IMR-90 (cell line): Measurements from ENCODE around the gene GOLT1B. TPM values are rescaled to one million over a fixed set of nuclear protein-coding genes. Genes with fewer than 3 reads are reported as not detected.

Source experiments
- ATAC-seq: fragments of 200-7000 bp; cut with Tn5 transposase; 2 replicates; pipeline ENCODE4 v1.9.1; 2020; ENCODE audit warnings: low read depth, mild to moderate bottlenecking, moderate library complexity
- BruUV-seq: library from RNA; stranded (reverse); fragments of 400-500 nt; replicated peaks from 2 replicates; lab custom pipeline; 2021; lab: Mats Ljungman, UMichigan
- CTCF ChIA-PET: fragments of 300-600 bp; formaldehyde crosslinking; extraction: SDS; loops from one replicate; lab custom pipeline; 2021; ENCODE audit warnings: antibody characterized with exemption; lab: Yijun Ruan, JAX
- POLR2A ChIA-PET: fragments of 300-600 bp; sonication (Branson Sonifier 250); formaldehyde crosslinking; loops from one replicate; lab custom pipeline; 2022; ENCODE audit warnings: antibody characterized with exemption; ENCODE audit not compliant: unreplicated experiment; lab: Charles Lee
- DNase-seq: peaks from one replicate; pipeline ENCODE4 v3.0.0; 2013
- H2AFZ ChIP-seq: replicated peaks from 2 replicates; pipeline ENCODE3; 2013; ENCODE audit warnings: low read length, mild to moderate bottlenecking; ENCODE audit not compliant: poor library complexity
- H2AK5ac ChIP-seq: 2 replicates; pipeline ENCODE4 v1.6.1; 2013; ENCODE audit warnings: low read depth, low read length, inconsistent platforms
- H2AK9ac ChIP-seq: replicated peaks from 2 replicates; pipeline ENCODE3; 2013; ENCODE audit warnings: mild to moderate bottlenecking, low read depth, low read length, moderate library complexity; ENCODE audit not compliant: poor library complexity
- H2BK120ac ChIP-seq: 2 replicates; pipeline ENCODE4 v1.6.1; 2013; ENCODE audit warnings: low read depth, low read length, inconsistent platforms
- H2BK15ac ChIP-seq: 3 replicates; pipeline ENCODE4 v1.6.1; 2013; ENCODE audit warnings: low read depth, low read length, inconsistent platforms
- H2BK20ac ChIP-seq: 2 replicates; pipeline ENCODE4 v1.6.1; 2013; ENCODE audit warnings: low read depth, mild to moderate bottlenecking, inconsistent platforms, low read length, moderate library complexity
- H2BK5ac ChIP-seq: 2 replicates; pipeline ENCODE4 v1.6.1; 2013; ENCODE audit warnings: mild to moderate bottlenecking, low read depth, low read length, inconsistent platforms; ENCODE audit not compliant: poor library complexity, severe bottlenecking
- H3K14ac ChIP-seq: replicated peaks from 2 replicates; pipeline ENCODE4 v1.6.1; 2013; ENCODE audit warnings: low read depth, low read length, inconsistent platforms
- H3K18ac ChIP-seq: 2 replicates; pipeline ENCODE4 v1.6.1; 2013; ENCODE audit warnings: low read depth, low read length, control low read depth
- H3K23ac ChIP-seq: 2 replicates; pipeline ENCODE4 v1.6.1; 2013; ENCODE audit warnings: low read depth, low read length, inconsistent platforms
- H3K27ac ChIP-seq: 2 replicates; pipeline ENCODE4 v1.5.1; 2013; ENCODE audit warnings: mild to moderate bottlenecking, control low read depth, low read length; ENCODE audit not compliant: insufficient read depth
- H3K27me3 ChIP-seq: 2 replicates; pipeline ENCODE4 v1.6.1; 2013; ENCODE audit warnings: low read length; ENCODE audit not compliant: control insufficient read depth, insufficient read depth
- H3K36me3 ChIP-seq: 2 replicates; pipeline ENCODE4 v1.6.1; 2013; ENCODE audit warnings: low read length, mixed read lengths; ENCODE audit not compliant: control insufficient read depth, insufficient read depth
- H3K4ac ChIP-seq: 2 replicates; pipeline ENCODE4 v1.6.1; 2013; ENCODE audit warnings: low read depth, low read length, inconsistent platforms
- H3K4me1 ChIP-seq: 2 replicates; pipeline ENCODE4 v1.6.1; 2013; ENCODE audit warnings: low read length, mixed read lengths; ENCODE audit not compliant: control insufficient read depth, insufficient read depth
- H3K4me2 ChIP-seq: 2 replicates; pipeline ENCODE4 v1.6.1; 2013; ENCODE audit warnings: low read depth, mild to moderate bottlenecking, control low read depth, low read length, moderate library complexity
- H3K4me3 ChIP-seq: 2 replicates; pipeline ENCODE4 v1.5.1; 2013; ENCODE audit warnings: low read depth, mild to moderate bottlenecking, control low read depth, low read length, moderate library complexity; ENCODE audit not compliant: insufficient read depth
- H3K56ac ChIP-seq: 2 replicates; pipeline ENCODE4 v1.6.1; 2013; ENCODE audit warnings: low read length, inconsistent platforms; ENCODE audit not compliant: insufficient read depth; ENCODE audit errors: extremely low read depth
- H3K79me1 ChIP-seq, 2 experiments: 2 replicates each; pipeline ENCODE4 v1.6.1; 2013; ENCODE audit warnings: low read length in 2 of 2, inconsistent platforms in 1 of 2, low read depth in 1 of 2
- H3K9ac ChIP-seq: 2 replicates; pipeline ENCODE4 v1.6.1; 2013; ENCODE audit warnings: low read depth, low read length, control low read depth
- H3K9me1 ChIP-seq: 2 replicates; pipeline ENCODE4 v1.6.1; 2013; ENCODE audit warnings: low read length, inconsistent platforms; ENCODE audit not compliant: insufficient read depth
- H3K9me3 ChIP-seq: 2 replicates; pipeline ENCODE4 v1.6.1; 2013; ENCODE audit warnings: low read length; ENCODE audit not compliant: control insufficient read depth, insufficient read depth
- H4K20me1 ChIP-seq: 2 replicates; pipeline ENCODE4 v1.6.1; 2013; ENCODE audit warnings: low read length, inconsistent platforms; ENCODE audit not compliant: insufficient read depth
- H4K5ac ChIP-seq: 2 replicates; pipeline ENCODE4 v1.6.1; 2013; ENCODE audit warnings: mild to moderate bottlenecking, low read depth, low read length, control low read depth
- H4K8ac ChIP-seq, 2 experiments: 2 replicates each; pipeline ENCODE4 v1.6.1; 2013; ENCODE audit warnings: low read depth in 2 of 2, low read length in 2 of 2, control low read depth in 1 of 2, inconsistent platforms in 1 of 2
- H4K91ac ChIP-seq: 2 replicates; pipeline ENCODE4 v1.6.1; 2013; ENCODE audit warnings: low read depth, low read length, inconsistent platforms; ENCODE audit not compliant: insufficient read depth
- BHLHE40 ChIP-seq: fragments of 150-350 bp; IDR thresholded peaks from 2 replicates; pipeline ENCODE4 v1.6.1; 2016; ENCODE audit warnings: mild to moderate bottlenecking, low read depth, low read length
- CEBPB ChIP-seq: IDR thresholded peaks from 2 replicates; pipeline ENCODE4 v1.6.1; 2012; ENCODE audit warnings: low read depth, low read length, improper control_type of control experiment
- FOS ChIP-seq: fragments of 150-350 bp; IDR thresholded peaks from 2 replicates; pipeline ENCODE4 v1.6.1; 2016; ENCODE audit warnings: low read depth, low read length
- MAFK ChIP-seq: IDR thresholded peaks from 2 replicates; pipeline ENCODE4 v1.6.1; 2012; ENCODE audit warnings: low read depth, low read length, improper control_type of control experiment
- MAZ ChIP-seq: IDR thresholded peaks from 2 replicates; pipeline ENCODE4 v1.6.1; 2012; ENCODE audit warnings: low read depth, mild to moderate bottlenecking, low read length, improper control_type of control experiment, moderate library complexity, borderline replicate concordance
- MXI1 ChIP-seq: IDR thresholded peaks from 2 replicates; pipeline ENCODE4 v1.6.1; 2012; ENCODE audit warnings: low read depth, mild to moderate bottlenecking, low read length, moderate library complexity, borderline replicate concordance
- NFE2L2 ChIP-seq: fragments of 150-350 bp; IDR thresholded peaks from 2 replicates; pipeline ENCODE4 v1.6.1; 2016; ENCODE audit warnings: low read depth, mild to moderate bottlenecking, low read length
- POLR2A ChIP-seq: IDR thresholded peaks from 2 replicates; pipeline ENCODE4 v1.6.1; 2012; ENCODE audit warnings: mild to moderate bottlenecking, low read depth, low read length
- RAD21 ChIP-seq: IDR thresholded peaks from 2 replicates; pipeline ENCODE4 v1.6.1; 2012; ENCODE audit warnings: low read length, improper control_type of control experiment
- RCOR1 ChIP-seq: IDR thresholded peaks from 2 replicates; pipeline ENCODE4 v1.6.1; 2012; ENCODE audit warnings: mild to moderate bottlenecking, low read length, improper control_type of control experiment; ENCODE audit not compliant: insufficient replicate concordance
- RFX5 ChIP-seq: IDR thresholded peaks from 2 replicates; pipeline ENCODE4 v1.8.0; 2012; ENCODE audit warnings: low read depth, mild to moderate bottlenecking, low read length, moderate library complexity
- SMC3 ChIP-seq: fragments of 150-350 bp; IDR thresholded peaks from 2 replicates; pipeline ENCODE4 v1.6.1; 2016; ENCODE audit warnings: low read depth, mild to moderate bottlenecking, antibody characterized with exemption, low read length, moderate library complexity
- WGBS, 2 experiments: methylation state at CpG; one replicate each; pipeline versions ENCODE4 v1.1.5 to v1.1.7; 2013; ENCODE audit warnings: missing lambda C conversion rate in 2 of 2; ENCODE audit not compliant: insufficient read length in 1 of 2; ENCODE audit errors: extremely low coverage in 2 of 2; 5-methylcytosine and 5-hydroxymethylcytosine counted together
- dilution Hi-C: fragments of 300-500 bp; cut with HindIII; formaldehyde crosslinking; loops from one replicate; pipeline ENCODE4 v1.14.3; 2018; ENCODE audit warnings: low sequenced_read_pairs; ENCODE audit not compliant: unreplicated experiment
- in situ Hi-C: fragments of 300-500 bp; cut with MboI; formaldehyde crosslinking; loops from 3 replicates; pipeline ENCODE4 v1.14.3; 2019; ENCODE audit warnings: low sequenced_read_pairs, inconsistent platforms, mixed read lengths
- intact Hi-C: fragments of 100-400 bp; cut with micrococcal nuclease; formaldehyde crosslinking; loops from 2 replicates; pipeline ENCODE4 v1.10.0; 2022
- polyA plus RNA-seq, 3 experiments: library from polyadenylated mRNA; depleted of rRNA; stranded (reverse); fragments of >200 nt; gene quantifications; 2 replicates each; pipeline ENCODE4 v1.2.3, GENCODE V29; 2012; ENCODE audit warnings: low replicate concordance in 1 of 3
- total RNA-seq: library from RNA; depleted of rRNA; stranded (reverse); fragments of >200 nt; gene quantifications from 2 replicates; pipeline ENCODE4 v1.2.3, GENCODE V29; 2012
- TF ChIP-seq, protein P1 (sequence below): conservative IDR thresholded peaks from 2 replicates; pipeline ENCODE4 v1.5.1; 2012; ENCODE audit warnings: mild to moderate bottlenecking, low read depth, low read length, improper control_type of control experiment
- TF ChIP-seq, protein P2 (sequence below): fragments of 150-350 bp; IDR thresholded peaks from 2 replicates; pipeline ENCODE4 v1.6.1; 2016; ENCODE audit warnings: low read depth, mild to moderate bottlenecking, low read length, moderate library complexity, borderline replicate concordance
- TF ChIP-seq, protein P3 (sequence below): fragments of 150-350 bp; IDR thresholded peaks from 2 replicates; pipeline ENCODE4 v1.6.1; 2017; ENCODE audit warnings: mild to moderate bottlenecking, antibody characterized with exemption, low read length, low read depth

Gene GOLT1B
- total and polyA plus RNA-seq, 2 of the 4 experiments (the other 2 are of a cell fraction): 27.2 to 50.5 TPM

DNA sequence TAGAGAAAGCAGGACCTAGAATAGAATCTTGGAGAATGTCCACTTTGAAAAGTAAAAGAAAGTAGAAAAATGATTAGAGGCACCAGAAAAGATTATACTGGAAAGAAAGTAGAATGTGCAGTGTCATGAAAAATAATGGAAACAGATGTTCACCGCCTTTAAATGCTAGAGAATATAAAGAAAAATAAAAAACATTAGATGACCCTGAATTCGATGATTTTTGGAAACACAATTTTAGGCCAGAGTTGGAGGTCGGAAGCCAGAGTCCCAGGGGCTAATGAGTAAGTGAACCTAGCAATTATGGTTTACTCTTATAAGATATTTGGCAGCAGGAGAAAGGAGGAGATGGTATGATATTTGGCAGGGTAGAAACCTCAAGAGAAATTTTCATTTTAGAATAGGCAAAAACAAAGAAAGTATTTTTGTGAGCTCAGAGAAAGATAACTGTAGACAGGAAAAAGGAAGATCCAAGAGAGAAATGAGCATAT lies 65.4 kb downstream of the GOLT1B start:
- no peaks in the 10 kb centered on the region for H4K20me1 ChIP-seq
- TF ChIP-seq FOS (no peak), MAZ (no peak), SMC3 (no peak), RFX5 (no peak), NFE2L2 (no peak), CEBPB (no peak), BHLHE40 (no peak), RAD21 (no peak), POLR2A (no peak), MAFK (no peak), MXI1 (no peak), RCOR1 (no peak)
- TF ChIP-seq, protein P1, sequence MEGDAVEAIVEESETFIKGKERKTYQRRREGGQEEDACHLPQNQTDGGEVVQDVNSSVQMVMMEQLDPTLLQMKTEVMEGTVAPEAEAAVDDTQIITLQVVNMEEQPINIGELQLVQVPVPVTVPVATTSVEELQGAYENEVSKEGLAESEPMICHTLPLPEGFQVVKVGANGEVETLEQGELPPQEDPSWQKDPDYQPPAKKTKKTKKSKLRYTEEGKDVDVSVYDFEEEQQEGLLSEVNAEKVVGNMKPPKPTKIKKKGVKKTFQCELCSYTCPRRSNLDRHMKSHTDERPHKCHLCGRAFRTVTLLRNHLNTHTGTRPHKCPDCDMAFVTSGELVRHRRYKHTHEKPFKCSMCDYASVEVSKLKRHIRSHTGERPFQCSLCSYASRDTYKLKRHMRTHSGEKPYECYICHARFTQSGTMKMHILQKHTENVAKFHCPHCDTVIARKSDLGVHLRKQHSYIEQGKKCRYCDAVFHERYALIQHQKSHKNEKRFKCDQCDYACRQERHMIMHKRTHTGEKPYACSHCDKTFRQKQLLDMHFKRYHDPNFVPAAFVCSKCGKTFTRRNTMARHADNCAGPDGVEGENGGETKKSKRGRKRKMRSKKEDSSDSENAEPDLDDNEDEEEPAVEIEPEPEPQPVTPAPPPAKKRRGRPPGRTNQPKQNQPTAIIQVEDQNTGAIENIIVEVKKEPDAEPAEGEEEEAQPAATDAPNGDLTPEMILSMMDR: no peak
- TF ChIP-seq, protein P2, sequence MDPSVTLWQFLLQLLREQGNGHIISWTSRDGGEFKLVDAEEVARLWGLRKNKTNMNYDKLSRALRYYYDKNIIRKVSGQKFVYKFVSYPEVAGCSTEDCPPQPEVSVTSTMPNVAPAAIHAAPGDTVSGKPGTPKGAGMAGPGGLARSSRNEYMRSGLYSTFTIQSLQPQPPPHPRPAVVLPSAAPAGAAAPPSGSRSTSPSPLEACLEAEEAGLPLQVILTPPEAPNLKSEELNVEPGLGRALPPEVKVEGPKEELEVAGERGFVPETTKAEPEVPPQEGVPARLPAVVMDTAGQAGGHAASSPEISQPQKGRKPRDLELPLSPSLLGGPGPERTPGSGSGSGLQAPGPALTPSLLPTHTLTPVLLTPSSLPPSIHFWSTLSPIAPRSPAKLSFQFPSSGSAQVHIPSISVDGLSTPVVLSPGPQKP: no peak
- TF ChIP-seq, protein P3, sequence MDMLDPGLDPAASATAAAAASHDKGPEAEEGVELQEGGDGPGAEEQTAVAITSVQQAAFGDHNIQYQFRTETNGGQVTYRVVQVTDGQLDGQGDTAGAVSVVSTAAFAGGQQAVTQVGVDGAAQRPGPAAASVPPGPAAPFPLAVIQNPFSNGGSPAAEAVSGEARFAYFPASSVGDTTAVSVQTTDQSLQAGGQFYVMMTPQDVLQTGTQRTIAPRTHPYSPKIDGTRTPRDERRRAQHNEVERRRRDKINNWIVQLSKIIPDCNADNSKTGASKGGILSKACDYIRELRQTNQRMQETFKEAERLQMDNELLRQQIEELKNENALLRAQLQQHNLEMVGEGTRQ: no peak
- WGBS, 2 experiments: 83% methylated on average over 1 of the region's 3 CpGs; no CpG with 5 or more reads in 1 of the 2 experiments
- ChIA-PET CTCF (no interaction called here), POLR2A (no interaction called here)
- dilution Hi-C loops: no loop called here
- BruUV-seq: no TSS peak
- no peaks in the 10 kb centered on the region for H3K79me1 ChIP-seq
- no peaks in the 10 kb centered on the region for H3K36me3 ChIP-seq
- H2BK120ac ChIP-seq: no peak overlapping the region
- no peak overlapping the region for H2BK15ac ChIP-seq
- DNase-seq: no peak
- H3K4me2 ChIP-seq: no peak overlapping the region
- no peak overlapping the region for H2BK20ac ChIP-seq
- H4K5ac ChIP-seq: no peak overlapping the region
- H3K4me3 ChIP-seq: no peak overlapping the region
- no peak overlapping the region for H3K27ac ChIP-seq
- H4K91ac ChIP-seq: no peak overlapping the region
- no peak overlapping the region for H3K4ac ChIP-seq
- no peak overlapping the region for H3K14ac ChIP-seq
- H2AK5ac ChIP-seq: no peak overlapping the region
- no peak overlapping the region for H3K9ac ChIP-seq
- H2AFZ ChIP-seq: no peak overlapping the region
- ATAC-seq: no peak
- in situ Hi-C loops: no loop called here
- no peak overlapping the region for H2AK9ac ChIP-seq
- no peak overlapping the region for H2BK5ac ChIP-seq
- H4K8ac ChIP-seq: no peak overlapping the region
- no peak overlapping the region for H3K23ac ChIP-seq
- H3K9me3 ChIP-seq: no peaks in the 10 kb centered on the region
- no peaks in the 10 kb centered on the region for H3K27me3 ChIP-seq
- no peak overlapping the region for H3K56ac ChIP-seq
- no peaks in the 10 kb centered on the region for H3K4me1 ChIP-seq
- H3K9me1 ChIP-seq: no peaks in the 10 kb centered on the region
- intact Hi-C loops: no loop called here
- no peak overlapping the region for H3K18ac ChIP-seq
